ENCODE data around the gene UBAP1.
"Not testable (repeated sequence)": the region's sequence is repeated elsewhere in the genome, so short reads cannot be mapped to it uniquely, and the experiment has no call there.

The UBAP1 gene

GRCh38 chr9:34190996-34191892, 12.4 kb downstream of the UBAP1 start:
- Histone ChIP-seq H3K36me3 (ENCODE audit: control insufficient read depth, insufficient read depth, low read length) (no peaks in the 10 kb centered on the region), H3K27ac (ENCODE audit: low read depth, low read length) (no peak overlapping the region), H3K4me1 (ENCODE audit: control insufficient read depth, insufficient read depth, low read length) (no peaks in the 10 kb centered on the region), H3K27me3 (ENCODE audit: control insufficient read depth, insufficient read depth, low read length) (no peaks in the 10 kb centered on the region), H3K4me3 (ENCODE audit: low read length) (no peak overlapping the region), H3K9ac (ENCODE audit: low read length) (no peak overlapping the region)

GRCh38 chr9:34195143-34195542, 16.3 kb downstream of the UBAP1 start:
- Histone ChIP-seq H3K36me3 (ENCODE audit: control insufficient read depth, insufficient read depth, low read length) (no peaks in the 10 kb centered on the region), H3K27me3 (ENCODE audit: control insufficient read depth, insufficient read depth, low read length) (no peaks in the 10 kb centered on the region), H3K4me3 (ENCODE audit: low read length) (no peak overlapping the region), H3K9ac (ENCODE audit: low read length) (no peak overlapping the region), H3K27ac (ENCODE audit: low read depth, low read length) (no peak overlapping the region), H3K4me1 (ENCODE audit: control insufficient read depth, insufficient read depth, low read length) (no peaks in the 10 kb centered on the region)

- not testable (repeated sequence) for H3K27ac ChIP-seq (ENCODE audit: low read depth, low read length); H3K27me3 ChIP-seq (ENCODE audit: control insufficient read depth, insufficient read depth, low read length); H3K9ac ChIP-seq (ENCODE audit: low read length); H3K4me3 ChIP-seq (ENCODE audit: low read length); H3K4me1 ChIP-seq (ENCODE audit: control insufficient read depth, insufficient read depth, low read length); H3K36me3 ChIP-seq (ENCODE audit: control insufficient read depth, insufficient read depth, low read length)
Observed at GRCh38 chr9:34197286-34197685, 18.4 kb downstream of the UBAP1 start.

GRCh38 chr9:34197756-34198711, 19.2 kb downstream of the UBAP1 start:
- H3K27ac ChIP-seq (ENCODE audit: low read depth, low read length) = no peak overlapping the region

GRCh38 chr9:34200092-34200491, 21.2 kb downstream of the UBAP1 start:
- Histone ChIP-seq H3K27me3 (ENCODE audit: control insufficient read depth, insufficient read depth, low read length) (no peaks in the 10 kb centered on the region), H3K27ac (ENCODE audit: low read depth, low read length) (no peak overlapping the region), H3K4me1 (ENCODE audit: control insufficient read depth, insufficient read depth, low read length) (peaks cover 2% of the 10 kb centered on the region), H3K36me3 (ENCODE audit: control insufficient read depth, insufficient read depth, low read length) (peaks cover 3% of the 10 kb centered on the region), H3K4me3 (ENCODE audit: low read length) (no peak overlapping the region), H3K9ac (ENCODE audit: low read length) (no peak overlapping the region)

More at GRCh38 chr9:34197756-34198711, 19.2 kb downstream of the UBAP1 start:
- no peaks in the 10 kb centered on the region for H3K4me1 ChIP-seq (ENCODE audit: control insufficient read depth, insufficient read depth, low read length)
- no peak overlapping the region for H3K9ac ChIP-seq (ENCODE audit: low read length)
- H3K36me3 ChIP-seq (ENCODE audit: control insufficient read depth, insufficient read depth, low read length) = peaks cover 3% of the 10 kb centered on the region
- no peaks in the 10 kb centered on the region for H3K27me3 ChIP-seq (ENCODE audit: control insufficient read depth, insufficient read depth, low read length)
- H3K4me3 ChIP-seq (ENCODE audit: low read length) = no peak overlapping the region

GRCh38 chr9:34203275-34203991, 24.6 kb downstream of the UBAP1 start:
- Histone ChIP-seq H3K4me1 (ENCODE audit: control insufficient read depth, insufficient read depth, low read length) (peaks cover 2% of the 10 kb centered on the region), H3K36me3 (ENCODE audit: control insufficient read depth, insufficient read depth, low read length) (peaks cover 3% of the 10 kb centered on the region), H3K4me3 (ENCODE audit: low read length) (no peak overlapping the region), H3K9ac (ENCODE audit: low read length) (no peak overlapping the region), H3K27me3 (ENCODE audit: control insufficient read depth, insufficient read depth, low read length) (no peaks in the 10 kb centered on the region), H3K27ac (ENCODE audit: low read depth, low read length) (no peak overlapping the region)

- H3K27ac ChIP-seq (ENCODE audit: low read depth, low read length) = no peak overlapping the region
- peaks cover 2% of the 10 kb centered on the region for H3K4me1 ChIP-seq (ENCODE audit: control insufficient read depth, insufficient read depth, low read length)
- H3K27me3 ChIP-seq (ENCODE audit: control insufficient read depth, insufficient read depth, low read length) = no peaks in the 10 kb centered on the region
- H3K9ac ChIP-seq (ENCODE audit: low read length) = no peak overlapping the region
- peaks cover 3% of the 10 kb centered on the region for H3K36me3 ChIP-seq (ENCODE audit: control insufficient read depth, insufficient read depth, low read length)
- no peak overlapping the region for H3K4me3 ChIP-seq (ENCODE audit: low read length)
Observed at GRCh38 chr9:34203992-34204635, 25.3 kb downstream of the UBAP1 start.

GRCh38 chr9:34205102-34205501, 26.3 kb downstream of the UBAP1 start:
- no peak overlapping the region for H3K9ac ChIP-seq (ENCODE audit: low read length)
- H3K27me3 ChIP-seq (ENCODE audit: control insufficient read depth, insufficient read depth, low read length) = no peaks in the 10 kb centered on the region
- peaks cover 2% of the 10 kb centered on the region for H3K4me1 ChIP-seq (ENCODE audit: control insufficient read depth, insufficient read depth, low read length)
- no peak overlapping the region for H3K4me3 ChIP-seq (ENCODE audit: low read length)
- peaks cover 3% of the 10 kb centered on the region for H3K36me3 ChIP-seq (ENCODE audit: control insufficient read depth, insufficient read depth, low read length)
- no peak overlapping the region for H3K27ac ChIP-seq (ENCODE audit: low read depth, low read length)

GRCh38 chr9:34206561-34206960, 27.7 kb downstream of the UBAP1 start:
- peaks cover 2% of the 10 kb centered on the region for H3K4me1 ChIP-seq (ENCODE audit: control insufficient read depth, insufficient read depth, low read length)

GRCh38 chr9:34211395-34211794, 32.6 kb downstream of the UBAP1 start:
- H3K4me3 ChIP-seq (ENCODE audit: low read length) = no peak overlapping the region
- no peaks in the 10 kb centered on the region for H3K4me1 ChIP-seq (ENCODE audit: control insufficient read depth, insufficient read depth, low read length)
- no peak overlapping the region for H3K27ac ChIP-seq (ENCODE audit: low read depth, low read length)
- no peaks in the 10 kb centered on the region for H3K27me3 ChIP-seq (ENCODE audit: control insufficient read depth, insufficient read depth, low read length)
- no peak overlapping the region for H3K9ac ChIP-seq (ENCODE audit: low read length)
- H3K36me3 ChIP-seq (ENCODE audit: control insufficient read depth, insufficient read depth, low read length) = no peaks in the 10 kb centered on the region

More at GRCh38 chr9:34206561-34206960, 27.7 kb downstream of the UBAP1 start:
- no peaks in the 10 kb centered on the region for H3K27me3 ChIP-seq (ENCODE audit: control insufficient read depth, insufficient read depth, low read length)
- peaks cover 1% of the 10 kb centered on the region for H3K36me3 ChIP-seq (ENCODE audit: control insufficient read depth, insufficient read depth, low read length)
- H3K4me3 ChIP-seq (ENCODE audit: low read length) = no peak overlapping the region
- H3K27ac ChIP-seq (ENCODE audit: low read depth, low read length) = no peak overlapping the region
- H3K9ac ChIP-seq (ENCODE audit: low read length) = no peak overlapping the region

- not testable (repeated sequence) for H3K27me3 ChIP-seq (ENCODE audit: control insufficient read depth, insufficient read depth, low read length); H3K4me3 ChIP-seq (ENCODE audit: low read length); H3K9ac ChIP-seq (ENCODE audit: low read length); H3K27ac ChIP-seq (ENCODE audit: low read depth, low read length); H3K4me1 ChIP-seq (ENCODE audit: control insufficient read depth, insufficient read depth, low read length); H3K36me3 ChIP-seq (ENCODE audit: control insufficient read depth, insufficient read depth, low read length)
Observed at GRCh38 chr9:34214354-34215000, 35.6 kb downstream of the UBAP1 start.
